NCI-H526 (cell line): ENCODE results near the gene GFRA3.
A peak's percentile ranks its signal among the peaks of the same experiment; 100 is the strongest.

Experiments
- DNase-seq, 2 experiments: peaks; one replicate each; lab custom pipeline; 2025; lab: John Stamatoyannopoulos, UW

The GFRA3 gene

DNA sequence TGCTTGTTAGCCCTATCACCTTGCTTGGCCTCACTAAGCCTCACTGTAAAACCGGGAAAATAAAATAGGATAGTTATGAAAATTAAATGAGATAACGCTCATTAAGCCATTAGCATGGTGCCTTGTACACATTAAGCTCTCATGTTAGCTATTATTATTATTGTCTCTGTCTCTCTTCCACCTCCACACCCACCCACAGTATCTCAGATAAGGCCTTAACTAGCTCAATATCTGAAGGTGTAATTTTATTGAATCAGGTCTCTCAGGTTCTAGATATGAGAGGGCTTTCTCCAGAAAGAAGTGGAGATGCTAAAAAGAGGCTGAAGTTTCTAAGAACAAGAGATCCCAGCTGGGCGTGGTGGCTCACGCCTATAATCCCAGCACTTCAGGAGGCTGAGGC lies 27.6 kb downstream of the GFRA3 start:
- no peak for DNase-seq

DNA sequence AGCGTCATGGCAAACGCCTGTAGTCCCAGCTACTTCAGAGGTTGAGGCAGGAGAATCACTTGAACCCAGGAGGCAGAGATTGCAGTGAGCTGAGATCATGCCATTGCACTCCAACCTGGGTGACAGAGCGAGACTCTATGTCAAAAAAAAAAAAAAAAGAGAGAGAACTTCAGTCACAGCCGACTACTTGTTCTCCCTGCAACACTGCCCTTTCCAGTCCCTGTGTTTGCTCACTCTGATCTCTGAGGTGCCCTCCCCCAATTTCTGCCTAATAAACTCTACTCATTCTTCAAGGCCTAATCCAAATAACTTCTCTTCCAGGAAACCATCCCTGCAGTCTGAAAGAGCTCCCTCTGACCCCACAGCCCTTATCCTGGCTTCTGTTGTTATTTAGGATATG lies 28.1 kb downstream of the GFRA3 start:
- no peak for DNase-seq

DNA sequence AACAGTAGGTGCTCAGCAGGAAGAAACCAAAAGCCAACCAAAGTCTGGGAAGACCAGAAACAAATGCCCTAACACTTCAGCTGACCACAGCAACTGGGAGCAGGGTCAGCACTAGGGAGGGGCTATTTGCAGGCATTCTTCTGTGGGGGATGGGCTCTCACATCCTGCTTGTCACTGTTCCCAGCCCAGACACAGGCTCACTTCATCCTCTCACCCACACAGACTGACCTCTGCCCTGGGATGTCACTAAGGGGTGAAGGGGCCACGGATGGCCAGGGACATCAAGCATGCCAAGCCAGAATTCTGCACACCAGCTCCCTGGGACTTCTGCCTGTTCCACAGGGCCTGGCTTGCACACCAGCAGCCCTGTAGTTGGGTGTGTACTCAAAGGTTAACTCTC lies 28.7 kb downstream of the GFRA3 start:
- DNase-seq = no peak

DNA sequence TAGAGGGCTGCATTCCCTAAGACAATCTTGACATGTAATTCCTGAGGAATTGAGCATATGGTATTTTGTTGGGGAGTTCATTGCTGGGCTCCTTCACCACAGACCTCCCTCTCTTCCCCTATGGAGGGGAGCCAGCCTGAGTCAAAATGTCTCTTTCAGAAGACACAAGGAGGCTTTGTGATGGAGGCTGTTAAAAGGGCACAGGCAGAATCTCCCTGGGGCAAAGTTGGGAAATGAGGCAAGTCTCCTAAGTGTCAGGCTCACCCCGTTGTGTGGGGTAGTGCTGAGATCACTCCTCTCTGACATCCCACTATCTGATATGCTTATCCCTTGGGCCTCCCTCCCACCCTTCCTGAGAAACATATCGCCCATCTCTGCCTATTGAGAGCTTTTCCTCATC lies 30.6 kb downstream of the GFRA3 start:
- DNase-seq = no peak

DNA sequence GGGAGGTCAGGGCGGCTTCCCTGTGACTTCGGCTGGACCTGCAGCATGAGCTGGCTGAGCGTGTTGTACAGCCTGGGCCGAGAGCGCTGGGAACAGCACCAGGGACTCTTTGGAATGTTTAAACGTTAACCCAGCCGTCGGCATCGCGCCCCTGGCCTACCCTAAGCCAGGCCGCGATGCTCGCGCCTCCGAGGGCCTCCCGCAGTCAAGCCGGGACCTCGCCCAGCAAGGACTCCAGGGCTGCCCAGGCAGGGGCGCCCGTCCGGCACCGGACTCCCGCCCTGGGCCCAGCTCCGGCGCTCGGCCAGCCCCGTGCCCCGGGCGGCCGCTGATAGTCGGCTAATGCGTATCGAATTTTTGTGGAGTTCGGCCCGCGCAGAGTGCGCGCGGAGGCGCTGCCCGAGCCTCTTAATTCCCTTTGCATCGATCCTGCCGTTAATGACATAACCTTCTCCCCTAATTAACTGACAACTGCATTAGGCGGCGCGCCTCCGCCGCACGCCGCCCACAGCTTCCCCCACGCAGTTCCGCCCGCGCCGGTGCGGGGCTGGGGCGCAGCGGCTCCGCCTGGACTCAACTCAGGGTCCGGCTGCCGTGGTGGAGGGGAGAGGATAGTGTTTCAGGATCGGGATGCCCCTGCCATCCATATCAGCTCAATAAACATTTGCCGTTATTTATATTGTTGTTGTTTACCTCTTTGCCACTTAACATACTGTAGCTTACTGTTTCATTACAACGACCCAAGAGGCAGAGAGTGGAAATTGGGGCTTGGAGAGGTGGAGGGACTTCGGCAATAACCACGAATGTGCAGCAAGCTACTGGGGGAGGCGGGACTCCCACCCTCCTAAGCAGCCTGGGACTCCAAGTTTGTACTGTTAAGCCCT lies 32.5 kb downstream of the GFRA3 start:
- peak in 1 of 2 experiments; percentile 46 for DNase-seq

DNA sequence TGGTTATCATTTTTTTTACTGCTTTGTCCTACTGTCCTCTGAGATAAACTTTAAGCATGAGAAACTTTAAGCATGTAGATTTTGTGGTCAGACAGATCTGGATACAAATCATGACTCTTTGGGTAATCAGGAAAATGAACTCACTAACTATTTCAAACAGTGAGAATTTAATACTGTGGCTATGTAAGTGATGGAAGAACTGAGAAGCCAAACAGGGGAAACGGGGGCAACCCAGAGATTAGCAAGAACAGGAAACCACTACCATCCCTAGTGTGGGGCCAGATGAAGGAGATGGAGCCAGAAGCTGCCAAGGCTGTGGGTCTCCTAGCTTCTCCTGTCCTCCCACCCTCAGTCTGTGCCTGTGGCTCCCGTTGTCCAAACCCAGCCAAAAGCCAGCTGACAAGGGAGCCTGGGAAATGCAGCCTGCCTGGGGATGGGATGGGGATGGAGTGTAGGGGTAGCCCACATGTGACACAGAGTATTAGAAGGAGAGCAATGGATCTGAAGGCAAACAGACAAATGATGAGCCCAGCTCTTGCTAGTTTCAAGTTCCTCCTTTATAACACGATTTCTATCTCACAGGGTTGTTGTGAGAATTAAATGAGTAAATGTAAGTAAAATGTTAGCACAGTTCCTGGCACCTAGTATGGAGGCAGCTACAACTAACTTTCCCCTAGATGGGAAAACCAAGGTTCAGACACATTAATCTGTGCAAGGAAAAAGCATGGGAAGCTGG lies 33.6 kb downstream of the GFRA3 start:
- DNase-seq = no peak

DNA sequence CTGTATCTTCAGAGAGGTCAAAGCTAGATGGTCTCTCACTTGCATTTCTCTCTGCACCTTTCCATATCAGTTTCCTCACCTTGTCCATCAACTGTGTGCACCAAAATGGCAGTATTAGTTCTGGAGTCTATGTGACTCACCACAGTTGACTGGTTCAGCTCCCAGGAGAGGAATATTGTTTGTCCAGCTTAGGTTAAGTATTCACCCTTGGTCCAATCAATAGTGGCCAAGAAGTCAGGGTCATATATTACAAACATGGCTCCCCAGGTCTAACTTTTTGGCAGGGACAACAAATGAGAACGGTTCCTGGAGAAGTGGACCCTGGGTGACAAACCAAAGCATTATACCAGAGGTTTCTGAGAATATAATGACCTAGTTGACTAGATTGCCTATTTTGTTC lies 36.4 kb downstream of the GFRA3 start:
- no peak for DNase-seq

DNA sequence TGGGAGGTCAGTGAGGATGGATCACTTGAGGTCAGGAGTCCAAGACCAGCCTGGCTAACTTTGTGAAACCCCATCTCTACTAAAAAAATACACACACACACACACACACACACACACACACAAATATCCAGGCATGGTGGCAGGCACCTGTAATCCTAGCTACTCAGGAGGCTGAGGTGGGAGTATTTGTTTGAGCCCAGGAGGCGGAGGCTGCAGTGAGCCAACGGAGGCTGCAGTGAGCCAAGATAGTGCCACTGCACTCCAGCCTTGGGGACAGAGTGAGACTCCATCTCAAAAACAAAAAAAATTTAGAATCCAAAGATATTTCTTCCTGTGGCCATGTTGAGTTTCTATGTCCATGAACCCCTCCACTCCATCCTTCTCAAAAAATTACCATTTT lies 39.8 kb downstream of the GFRA3 start:
- no peak for DNase-seq

DNA sequence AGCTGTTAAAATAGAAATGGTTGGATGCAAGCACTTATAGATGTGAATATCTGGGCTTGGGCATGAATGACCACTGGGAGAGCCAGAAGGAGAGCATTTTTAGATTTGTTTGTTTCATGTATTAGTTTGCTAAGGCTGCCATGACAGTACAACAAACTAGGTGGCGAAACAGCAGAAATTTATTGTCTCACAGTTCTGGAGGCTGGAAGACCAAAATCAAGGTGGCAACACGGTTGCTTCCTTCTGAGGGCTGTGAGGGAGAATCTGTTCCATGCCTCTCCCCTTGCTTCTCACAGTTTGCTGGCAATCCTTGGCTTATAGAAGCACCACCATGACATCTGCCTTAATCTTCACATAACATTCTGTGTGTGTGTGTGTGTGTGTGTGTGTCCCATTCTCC lies 41.1 kb downstream of the GFRA3 start:
- DNase-seq = no peak

DNA sequence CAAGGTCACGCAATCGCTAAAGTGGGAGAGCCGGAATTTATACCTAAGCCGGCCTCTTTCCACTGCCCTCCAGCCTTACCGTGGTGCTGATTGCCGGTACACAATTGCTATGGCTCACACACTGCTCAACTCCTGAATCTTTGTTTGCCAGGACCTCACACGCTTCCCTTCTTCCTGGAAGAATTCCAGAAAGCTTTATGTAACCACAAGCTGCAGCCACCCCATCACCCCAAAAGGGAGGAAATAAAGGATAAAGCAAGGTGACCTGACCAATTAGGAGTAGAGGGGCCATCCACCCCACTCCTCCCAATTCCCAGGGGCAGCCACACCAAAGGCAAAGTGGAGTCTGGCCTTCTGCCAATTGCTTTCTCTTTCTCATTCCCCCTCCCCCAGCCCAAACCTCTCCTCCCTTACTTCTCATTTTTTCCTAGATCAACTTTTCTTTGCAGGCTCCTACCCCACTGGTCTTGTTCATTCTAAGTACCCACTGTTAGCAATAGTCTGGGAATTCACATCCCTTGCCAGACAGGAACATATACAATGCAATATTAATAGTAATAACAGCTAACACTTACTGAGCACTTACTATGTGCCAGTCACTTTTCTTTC lies 43.3 kb downstream of the GFRA3 start:
- DNase-seq = no peak

DNA sequence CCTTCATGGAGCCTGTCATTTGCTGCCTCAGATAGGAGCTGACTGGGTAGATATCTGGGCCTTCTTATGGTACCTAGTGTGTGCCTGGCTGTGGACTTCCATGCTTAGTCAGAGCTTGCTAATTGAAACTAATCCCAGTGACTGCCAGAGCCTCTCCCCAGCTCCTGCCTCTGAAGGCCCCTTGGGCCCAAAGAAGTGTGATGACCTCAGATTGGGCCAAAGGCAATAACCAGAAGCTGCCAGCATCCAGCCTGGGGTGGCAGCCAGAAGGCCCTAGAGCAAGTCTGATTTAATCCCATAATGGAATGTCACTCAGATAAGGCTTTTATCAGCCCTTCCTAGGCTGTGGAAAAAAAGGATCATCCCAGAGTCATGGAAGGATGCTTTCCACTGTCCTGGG lies 44.2 kb downstream of the GFRA3 start:
- DNase-seq = no peak

DNA sequence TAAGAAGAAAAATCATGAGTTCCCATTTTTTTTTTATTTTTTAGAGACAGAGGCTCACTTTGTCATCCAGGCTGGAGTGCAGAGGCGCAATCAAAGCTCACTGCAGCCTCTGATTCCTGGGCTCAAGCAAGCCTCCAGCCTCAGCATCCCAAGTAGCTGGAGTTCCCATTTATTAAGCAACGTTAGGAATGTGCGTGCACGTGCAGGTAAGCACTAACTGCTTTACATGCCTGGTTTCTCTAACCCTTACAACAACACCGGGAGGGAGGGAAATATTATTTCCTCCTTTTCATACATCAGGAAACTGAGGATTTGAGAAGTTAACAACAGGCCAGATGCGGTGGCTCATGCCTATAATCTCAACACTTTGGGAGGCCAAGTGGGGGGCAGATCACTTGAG lies 45.0 kb downstream of the GFRA3 start:
- no peak for DNase-seq

DNA sequence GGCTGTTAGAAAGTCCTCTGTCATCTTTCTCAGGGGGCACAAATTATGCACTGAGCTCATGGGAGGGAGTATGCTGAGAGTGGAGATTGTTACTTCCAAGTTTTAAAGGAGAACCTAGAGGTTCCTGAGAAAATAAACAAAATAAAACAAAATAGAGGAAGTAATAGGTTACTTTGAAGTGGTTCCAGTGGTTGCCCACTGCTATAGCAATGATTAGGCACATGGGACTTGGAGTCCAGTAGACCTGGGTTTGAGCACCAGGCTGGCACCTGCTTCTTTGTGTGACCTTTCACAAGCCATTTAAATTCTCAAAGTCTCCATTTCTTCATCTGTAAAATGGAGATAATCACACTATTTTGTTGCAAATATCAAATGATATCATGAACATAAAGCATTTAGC lies 47.5 kb downstream of the GFRA3 start:
- no peak for DNase-seq

DNA sequence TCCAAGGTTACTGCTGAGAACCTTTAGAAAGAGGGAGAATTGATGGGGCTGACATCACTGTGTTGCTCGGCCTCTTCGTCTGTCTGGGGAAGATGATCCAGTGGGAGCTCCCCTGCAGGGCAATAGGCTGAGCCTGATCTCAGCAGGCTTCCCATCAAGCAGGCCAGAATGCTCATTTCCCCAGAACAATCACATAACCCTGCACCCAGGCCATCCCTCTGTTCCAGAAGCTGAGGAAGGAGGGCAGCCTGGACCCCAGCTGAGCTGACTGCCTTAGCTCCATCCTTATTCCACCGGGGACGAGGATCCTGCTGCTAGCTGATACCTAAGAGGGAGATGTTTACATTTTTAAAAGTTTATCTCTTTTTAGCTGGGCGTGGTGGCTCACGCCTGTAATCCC lies 49.7 kb downstream of the GFRA3 start:
- DNase-seq = no peak

DNA sequence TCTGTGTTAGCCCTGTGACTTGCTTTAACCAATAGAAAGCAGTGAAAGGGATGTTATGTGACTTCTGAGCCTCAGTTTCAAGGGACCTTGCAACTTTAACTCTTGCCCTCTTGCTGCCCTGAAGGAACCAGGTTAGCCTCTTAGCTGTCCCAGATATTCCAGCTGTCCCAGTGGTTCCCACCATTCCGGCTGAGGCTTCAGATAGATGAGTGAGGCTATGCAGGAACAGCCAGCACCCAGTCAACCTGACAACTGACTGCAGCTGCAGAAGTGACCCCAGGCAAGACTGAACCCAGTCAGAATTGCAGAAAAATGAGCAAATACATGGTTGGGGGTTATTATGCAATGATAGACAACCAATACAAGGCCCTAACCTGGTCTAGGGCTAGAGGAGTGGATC lies 50.9 kb downstream of the GFRA3 start:
- no peak for DNase-seq

DNA sequence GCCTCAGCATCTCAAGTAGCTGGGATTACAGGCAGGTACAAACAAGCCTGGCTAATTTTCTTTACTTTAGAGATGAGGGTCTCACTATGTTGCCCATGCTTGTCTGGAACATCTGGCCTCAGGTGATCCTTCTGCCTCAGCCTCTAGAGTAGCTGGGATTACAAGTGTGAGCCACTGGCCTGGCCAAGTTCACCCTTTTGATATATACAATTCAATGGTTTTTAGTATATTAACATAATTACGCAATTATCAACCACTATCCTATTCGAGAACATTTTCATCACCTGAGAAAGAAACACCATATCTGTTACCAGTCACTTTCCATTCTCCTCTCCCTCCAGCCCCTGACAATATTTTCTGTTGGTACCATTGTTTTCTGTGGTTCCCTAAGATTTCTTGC lies 57.6 kb downstream of the GFRA3 start:
- no peak for DNase-seq

DNA sequence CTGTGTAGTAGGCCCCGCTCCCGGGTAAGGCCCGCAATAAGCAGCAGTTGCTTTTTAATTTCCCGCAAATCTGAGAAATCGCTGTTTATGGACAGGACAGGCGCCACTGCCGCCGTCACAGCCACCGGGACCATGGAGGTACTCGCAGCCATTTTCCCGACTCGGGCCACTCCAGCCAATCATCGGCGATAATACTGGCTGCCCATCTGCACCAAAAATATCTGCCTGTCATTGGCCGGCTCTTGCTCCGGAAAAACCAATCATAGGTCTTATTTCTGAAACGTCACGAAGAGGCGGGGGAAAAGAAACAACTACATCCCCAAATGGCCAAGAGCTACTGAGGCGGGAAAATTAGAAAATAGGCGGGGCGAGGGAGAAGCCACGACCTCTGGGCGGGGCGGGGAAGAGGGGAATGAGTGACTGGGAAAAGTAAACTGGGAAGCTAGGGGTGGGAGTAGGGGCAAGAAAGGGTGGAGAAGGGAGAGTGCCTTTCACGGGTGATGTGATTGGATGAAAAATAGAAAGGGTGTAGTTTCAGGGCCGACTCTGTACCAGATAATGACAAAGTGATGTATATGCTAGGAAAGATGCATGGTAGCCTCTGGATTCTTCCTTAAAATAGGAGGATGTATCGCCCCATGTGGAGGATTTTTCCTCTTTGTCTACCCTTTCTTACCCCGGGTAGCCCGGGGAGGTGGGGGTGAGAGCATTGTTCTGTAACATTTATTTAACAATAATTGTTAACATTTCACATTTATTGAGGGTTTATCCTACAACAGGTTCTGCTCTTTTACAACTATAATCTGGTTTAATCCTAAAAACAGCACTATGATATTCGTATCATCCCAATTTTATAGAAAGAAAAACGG lies 61.0 kb downstream of the GFRA3 start, which contains the start of gene CDC23:
CDC23 (minus strand) TSS at position 163 of the 869 bp plus-strand sequence; CDS start at position 152, 11 bp downstream.
- peak; percentile 98 to 99 for DNase-seq

DNA sequence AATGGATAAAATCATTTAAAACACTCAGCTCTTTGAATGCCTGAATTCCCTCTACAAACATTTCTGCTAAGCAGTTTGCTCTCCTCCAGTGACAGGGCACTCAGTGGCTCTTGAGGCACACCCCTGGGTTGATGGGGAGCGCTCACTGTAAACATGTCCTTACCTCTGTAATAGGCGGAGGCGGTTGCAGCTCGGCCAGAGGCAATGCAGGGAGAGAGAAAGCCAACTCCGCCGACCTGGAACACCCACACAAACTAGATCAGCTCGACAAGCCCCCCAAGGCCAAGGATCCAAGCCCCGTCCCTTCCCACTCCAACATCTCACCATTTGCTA lies 61.6 kb downstream of the GFRA3 start:
- peak in 1 of 2 experiments; percentile 43 for DNase-seq

DNA sequence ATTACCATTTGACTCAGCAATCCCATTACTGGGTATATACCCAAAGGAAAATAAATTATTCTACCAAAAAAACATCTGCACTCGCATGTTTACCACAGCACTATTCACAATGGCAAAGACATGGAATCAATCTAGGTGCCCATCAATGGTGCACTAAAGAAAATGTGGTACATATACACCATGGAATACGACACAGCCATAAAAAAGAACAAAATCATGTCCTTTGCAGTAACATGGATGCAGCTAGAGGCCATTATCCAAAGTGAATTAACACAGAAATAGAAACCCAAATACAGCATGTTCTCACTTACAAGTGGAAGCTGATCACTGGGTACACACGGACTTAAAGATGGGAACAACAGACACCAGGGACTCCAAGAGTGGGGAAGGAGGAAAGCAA lies 63.4 kb downstream of the GFRA3 start:
- DNase-seq = no peak
